Activated T-helper 2 cell treated with anti-CD3 and anti-CD28 coated beads, Interferon-gamma antibody, Interleukin-2, Interleukin-4, amounts not matched to agents 10 μg/mL and 5 μg/mL and 100 μg/mL, durations not matched to agents 14 hours and 24 hours and 36 hours (primary cell): Measurements from ENCODE around the gene ADD1. TPM values are rescaled to one million over a fixed set of nuclear protein-coding genes. Genes with fewer than 3 reads are reported as not detected.

Experiments
- DNase-seq: peaks from one replicate; pipeline ENCODE4 v3.0.0; 2021; ENCODE audit warnings: low spot score
- H3K27ac Mint-ChIP-seq: one replicate; pipeline ENCODE4 v1.8.0; 2021; ENCODE audit warnings: mixed read lengths
- H3K27me3 Mint-ChIP-seq: one replicate; pipeline ENCODE4 v1.8.0; 2021; ENCODE audit warnings: low read depth, mixed read lengths
- H3K36me3 Mint-ChIP-seq: one replicate; pipeline ENCODE4 v1.8.0; 2021; ENCODE audit warnings: low read depth, mixed read lengths
- H3K4me1 Mint-ChIP-seq: one replicate; pipeline ENCODE4 v1.8.0; 2021; ENCODE audit warnings: low read depth, mixed read lengths
- H3K4me3 Mint-ChIP-seq: one replicate; pipeline ENCODE4 v1.8.0; 2021; ENCODE audit warnings: low read depth, mild to moderate bottlenecking, moderate library complexity, mixed read lengths
- H3K9me3 Mint-ChIP-seq: one replicate; pipeline ENCODE4 v1.8.0; 2021; ENCODE audit warnings: mixed read lengths
- intact Hi-C: fragments of 100-400 bp; cut with micrococcal nuclease; formaldehyde crosslinking; loops from one replicate; pipeline ENCODE4 v1.15.1; 2023
- total RNA-seq: library from RNA; stranded (reverse); gene quantifications from 2 replicates; pipeline ENCODE4 v1.2.3, GENCODE V29; 2022

Gene ADD1
- total RNA-seq, 1 donor from 2014 or later, result 242 TPM

- intact Hi-C loops, result no loop called here
These were observed 12.6 kb downstream of the ADD1 start for GRCh38 chr4:2856266-2856665.

GRCh38 chr4:2857349-2857927 lies 13.8 kb downstream of the ADD1 start:
- H3K4me1 Mint-ChIP-seq, result peaks cover 54% of the 10 kb centered on the region
- intact Hi-C loops, result no loop called here
- peaks cover 59% of the 10 kb centered on the region for H3K36me3 Mint-ChIP-seq
- H3K9me3 Mint-ChIP-seq, result no peaks in the 10 kb centered on the region
- no peak overlapping the region for H3K4me3 Mint-ChIP-seq
- H3K27me3 Mint-ChIP-seq, result no peaks in the 10 kb centered on the region
- DNase-seq, result no peak
- no peak overlapping the region for H3K27ac Mint-ChIP-seq

More at GRCh38 chr4:2856266-2856665, 12.6 kb downstream of the ADD1 start:
- H3K27me3 Mint-ChIP-seq, result no peaks in the 10 kb centered on the region
- no peaks in the 10 kb centered on the region for H3K9me3 Mint-ChIP-seq
- peaks cover 57% of the 10 kb centered on the region for H3K4me1 Mint-ChIP-seq
- no peak overlapping the region for H3K27ac Mint-ChIP-seq
- peaks cover 59% of the 10 kb centered on the region for H3K36me3 Mint-ChIP-seq
- no peak overlapping the region for H3K4me3 Mint-ChIP-seq
- DNase-seq, result no peak

GRCh38 chr4:2858451-2859217 lies 15.0 kb downstream of the ADD1 start:
- Mint-ChIP-seq H3K27me3 (no peaks in the 10 kb centered on the region), H3K9me3 (no peaks in the 10 kb centered on the region), H3K36me3 (peaks cover 53% of the 10 kb centered on the region), H3K4me1 (peaks cover 55% of the 10 kb centered on the region), H3K4me3 (no peak overlapping the region), H3K27ac (no peak overlapping the region)
- intact Hi-C loops, result no loop called here
- no peak for DNase-seq

- DNase-seq, result no peak
- Mint-ChIP-seq H3K27me3 (no peaks in the 10 kb centered on the region), H3K4me1 (peaks cover 57% of the 10 kb centered on the region), H3K9me3 (no peaks in the 10 kb centered on the region), H3K4me3 (no peak overlapping the region), H3K27ac (no peak overlapping the region), H3K36me3 (peaks cover 44% of the 10 kb centered on the region)
- intact Hi-C loops, result no loop called here
These were observed 15.9 kb downstream of the ADD1 start for GRCh38 chr4:2859514-2859913.

GRCh38 chr4:2860391-2861348 lies 17.0 kb downstream of the ADD1 start:
- Mint-ChIP-seq H3K4me3 (no peak overlapping the region), H3K27ac (no peak overlapping the region)
- intact Hi-C loops, result no loop called here

GRCh38 chr4:2861631-2862436 lies 18.2 kb downstream of the ADD1 start:
- Mint-ChIP-seq H3K4me3 (no peak overlapping the region), H3K9me3 (no peaks in the 10 kb centered on the region), H3K4me1 (peaks cover 62% of the 10 kb centered on the region), H3K36me3 (peaks cover 28% of the 10 kb centered on the region), H3K27me3 (no peaks in the 10 kb centered on the region), H3K27ac (no peak overlapping the region)
- intact Hi-C loops, result no loop called here
- no peak for DNase-seq

More at GRCh38 chr4:2860391-2861348, 17.0 kb downstream of the ADD1 start:
- H3K27me3 Mint-ChIP-seq, result no peaks in the 10 kb centered on the region
- no peaks in the 10 kb centered on the region for H3K9me3 Mint-ChIP-seq
- no peak for DNase-seq
- H3K36me3 Mint-ChIP-seq, result peaks cover 34% of the 10 kb centered on the region
- H3K4me1 Mint-ChIP-seq, result peaks cover 60% of the 10 kb centered on the region

- no peak for DNase-seq
- Mint-ChIP-seq H3K27ac (no peak overlapping the region), H3K4me1 (peaks cover 64% of the 10 kb centered on the region), H3K27me3 (no peaks in the 10 kb centered on the region), H3K9me3 (no peaks in the 10 kb centered on the region), H3K4me3 (no peak overlapping the region), H3K36me3 (peaks cover 26% of the 10 kb centered on the region)
- intact Hi-C loops, result no loop called here
These were observed 18.9 kb downstream of the ADD1 start for GRCh38 chr4:2862528-2862927.

- no peak overlapping the region for H3K27ac Mint-ChIP-seq
- no peak for DNase-seq
- H3K27me3 Mint-ChIP-seq, result no peaks in the 10 kb centered on the region
- H3K9me3 Mint-ChIP-seq, result no peaks in the 10 kb centered on the region
- intact Hi-C loops, result no loop called here
- peaks cover 55% of the 10 kb centered on the region for H3K4me1 Mint-ChIP-seq
- H3K36me3 Mint-ChIP-seq, result peaks cover 15% of the 10 kb centered on the region
- no peak overlapping the region for H3K4me3 Mint-ChIP-seq
These were observed 20.0 kb downstream of the ADD1 start for GRCh38 chr4:2863649-2864048.

- no peak for DNase-seq
- H3K4me3 Mint-ChIP-seq, result no peak overlapping the region
- peaks cover 15% of the 10 kb centered on the region for H3K36me3 Mint-ChIP-seq
- H3K9me3 Mint-ChIP-seq, result no peaks in the 10 kb centered on the region
- intact Hi-C loops, result no loop called here
- H3K27me3 Mint-ChIP-seq, result no peaks in the 10 kb centered on the region
- no peak overlapping the region for H3K27ac Mint-ChIP-seq
- H3K4me1 Mint-ChIP-seq, result peaks cover 51% of the 10 kb centered on the region
These were observed 21.6 kb downstream of the ADD1 start for GRCh38 chr4:2865196-2865780.

- H3K4me1 Mint-ChIP-seq, result peaks cover 46% of the 10 kb centered on the region
- H3K9me3 Mint-ChIP-seq, result no peaks in the 10 kb centered on the region
- intact Hi-C loops, result no loop called here
- H3K4me3 Mint-ChIP-seq, result no peak overlapping the region
- peaks cover 14% of the 10 kb centered on the region for H3K36me3 Mint-ChIP-seq
- no peaks in the 10 kb centered on the region for H3K27me3 Mint-ChIP-seq
- H3K27ac Mint-ChIP-seq, result no peak overlapping the region
- DNase-seq, result no peak
These were observed 22.7 kb downstream of the ADD1 start for GRCh38 chr4:2866160-2866861.

- Mint-ChIP-seq H3K4me3 (no peak overlapping the region), H3K27me3 (no peaks in the 10 kb centered on the region), H3K9me3 (no peaks in the 10 kb centered on the region), H3K27ac (no peak overlapping the region), H3K4me1 (peaks cover 49% of the 10 kb centered on the region), H3K36me3 (peaks cover 17% of the 10 kb centered on the region)
- no peak for DNase-seq
- intact Hi-C loops, result no loop called here
These were observed 23.2 kb downstream of the ADD1 start for GRCh38 chr4:2866891-2867290.
